NCI-H748 (cell line): Measurements from ENCODE around the gene PODXL2.
"Not testable (repeated sequence)": the region's sequence is repeated elsewhere in the genome, so short reads cannot be mapped to it uniquely, and the experiment has no call there.

Source experiments
- DNase-seq: peaks from one replicate; lab custom pipeline; 2025; ENCODE audit not compliant: unreplicated experiment; lab: John Stamatoyannopoulos, UW

The PODXL2 gene

DNA sequence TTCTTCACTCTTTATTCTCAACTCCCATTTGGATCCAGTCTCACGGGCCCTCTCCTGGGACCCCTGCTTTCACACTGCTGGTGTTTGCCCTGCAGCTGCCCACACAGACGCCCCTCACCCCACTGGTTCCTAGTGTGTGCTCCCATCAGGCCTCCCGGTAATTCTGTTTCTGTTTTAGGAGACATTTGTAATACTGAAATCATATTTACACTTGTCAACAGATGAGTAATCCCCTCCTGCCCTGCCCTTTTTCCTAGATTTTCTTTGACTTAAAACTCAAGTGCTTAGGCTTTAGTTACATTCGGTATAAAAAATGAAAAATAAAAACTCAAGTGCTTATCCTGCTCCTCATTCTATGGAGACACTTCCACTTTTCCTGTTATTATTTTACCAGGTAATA lies 25.4 kb downstream of the PODXL2 start:
- no peak for DNase-seq

DNA sequence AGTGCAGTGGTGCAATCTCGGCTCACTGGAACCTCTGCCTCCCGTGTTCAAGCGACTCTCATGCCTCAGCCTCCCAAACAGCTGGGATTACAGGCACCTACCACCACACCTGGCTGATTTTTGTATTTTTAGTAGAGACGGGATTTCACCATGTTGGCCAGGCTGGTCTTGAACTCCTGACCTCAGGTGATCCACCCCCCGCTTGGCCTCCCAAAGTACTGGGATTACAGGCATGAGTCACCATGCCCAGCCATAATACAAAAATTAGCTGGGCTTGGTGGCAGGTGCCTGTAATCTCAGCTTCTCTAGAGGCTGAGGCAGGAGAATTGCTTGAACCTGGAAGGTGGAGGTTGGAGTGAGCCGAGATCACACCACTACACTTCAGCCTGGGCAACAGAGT lies 26.0 kb downstream of the PODXL2 start:
- DNase-seq, result not testable (repeated sequence)

DNA sequence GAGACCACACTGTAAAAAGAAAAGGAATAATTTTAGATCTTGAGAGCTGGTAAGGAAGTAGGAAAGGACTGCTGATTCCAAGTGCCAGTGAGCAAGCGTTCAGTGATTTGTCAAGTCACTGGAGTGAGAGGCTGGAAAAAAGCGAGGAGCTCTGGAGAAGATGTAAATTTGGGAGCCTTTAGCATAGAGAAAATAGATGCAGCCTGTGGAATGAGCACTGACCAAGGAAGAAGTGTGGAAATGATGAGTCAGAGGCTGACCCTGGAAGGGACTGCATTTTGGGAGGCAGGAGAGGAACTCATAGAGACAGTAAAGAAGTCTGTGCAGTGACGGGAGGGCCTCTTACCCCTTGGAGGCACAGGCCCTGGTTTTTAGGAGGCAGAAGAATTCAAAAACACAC lies 26.7 kb downstream of the PODXL2 start:
- DNase-seq, result no peak

DNA sequence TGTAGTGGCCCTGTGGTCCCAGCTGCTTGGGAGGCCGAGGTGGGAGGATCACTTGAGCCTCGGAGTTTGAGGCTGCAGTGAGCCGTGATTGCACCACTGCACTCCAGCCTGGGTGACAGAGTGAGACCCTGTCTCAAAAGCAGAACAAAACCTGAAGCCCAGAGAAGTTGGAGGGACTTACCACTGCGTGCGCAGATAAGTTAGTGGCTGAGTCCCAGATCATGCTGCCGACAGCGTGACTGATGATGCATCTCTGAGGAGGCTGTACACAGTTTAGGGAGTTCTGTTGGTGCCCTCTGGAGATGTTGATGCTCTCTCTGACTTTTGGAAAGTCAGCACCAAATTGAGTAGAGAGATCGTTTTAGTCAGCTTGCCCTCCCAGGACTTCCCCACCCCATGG lies 27.9 kb downstream of the PODXL2 start:
- DNase-seq, result no peak

DNA sequence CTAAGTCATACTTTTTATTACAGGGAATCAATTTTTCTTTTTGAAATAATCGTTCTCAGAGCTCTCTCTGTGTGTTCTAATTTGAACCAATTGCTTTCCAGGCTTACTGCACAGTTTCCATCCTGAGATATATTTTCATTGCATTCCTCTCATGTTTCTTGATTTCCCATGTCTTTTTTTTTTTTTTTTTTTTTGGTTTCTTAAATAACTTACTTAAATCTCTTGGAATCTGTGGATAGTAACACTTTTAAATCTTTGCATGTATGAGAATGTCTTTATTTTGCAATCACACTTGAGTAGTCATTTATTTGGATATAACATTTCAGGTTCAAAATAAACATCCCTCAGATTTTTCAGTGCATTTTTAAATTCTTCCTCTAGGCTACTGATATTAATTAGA lies 29.2 kb downstream of the PODXL2 start:
- no peak for DNase-seq

DNA sequence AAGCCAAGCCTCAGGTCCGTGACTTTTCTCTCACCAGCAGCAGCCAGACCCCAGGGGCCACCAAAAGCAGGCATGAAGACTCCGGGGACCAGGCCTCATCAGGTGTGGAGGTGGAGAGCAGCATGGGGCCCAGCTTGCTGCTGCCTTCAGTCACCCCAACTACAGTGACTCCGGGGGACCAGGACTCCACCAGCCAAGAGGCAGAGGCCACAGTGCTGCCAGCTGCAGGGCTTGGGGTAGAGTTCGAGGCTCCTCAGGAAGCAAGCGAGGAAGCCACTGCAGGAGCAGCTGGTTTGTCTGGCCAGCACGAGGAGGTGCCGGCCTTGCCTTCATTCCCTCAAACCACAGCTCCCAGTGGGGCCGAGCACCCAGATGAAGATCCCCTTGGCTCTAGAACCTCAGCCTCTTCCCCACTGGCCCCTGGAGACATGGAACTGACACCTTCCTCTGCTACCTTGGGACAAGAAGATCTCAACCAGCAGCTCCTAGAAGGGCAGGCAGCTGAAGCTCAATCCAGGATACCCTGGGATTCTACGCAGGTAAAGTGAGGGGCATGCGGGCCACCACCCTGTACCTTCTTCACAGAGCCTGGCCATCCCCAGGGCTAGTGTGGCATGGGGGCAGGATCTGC lies 31.8 kb downstream of the PODXL2 start:
- DNase-seq, result no peak

DNA sequence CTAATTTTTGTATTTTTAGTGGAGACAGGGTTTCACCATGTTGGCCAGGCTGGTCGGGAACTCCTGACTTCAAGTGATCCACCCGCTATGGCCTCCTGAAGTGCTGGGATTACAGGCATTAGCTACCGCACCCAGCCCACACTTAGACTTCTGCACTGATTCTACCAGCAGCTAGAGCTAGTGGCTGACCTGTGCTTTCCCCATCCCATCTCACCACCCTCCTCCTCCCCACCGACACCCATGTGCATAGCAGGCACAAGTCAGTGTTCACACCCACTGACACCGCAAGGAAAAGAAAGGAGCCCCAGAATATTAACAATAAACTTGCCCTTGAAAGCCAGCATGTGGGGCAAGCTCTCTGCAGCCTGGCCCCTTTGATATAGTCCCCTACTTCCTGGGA lies 32.6 kb downstream of the PODXL2 start:
- DNase-seq, result no peak

DNA sequence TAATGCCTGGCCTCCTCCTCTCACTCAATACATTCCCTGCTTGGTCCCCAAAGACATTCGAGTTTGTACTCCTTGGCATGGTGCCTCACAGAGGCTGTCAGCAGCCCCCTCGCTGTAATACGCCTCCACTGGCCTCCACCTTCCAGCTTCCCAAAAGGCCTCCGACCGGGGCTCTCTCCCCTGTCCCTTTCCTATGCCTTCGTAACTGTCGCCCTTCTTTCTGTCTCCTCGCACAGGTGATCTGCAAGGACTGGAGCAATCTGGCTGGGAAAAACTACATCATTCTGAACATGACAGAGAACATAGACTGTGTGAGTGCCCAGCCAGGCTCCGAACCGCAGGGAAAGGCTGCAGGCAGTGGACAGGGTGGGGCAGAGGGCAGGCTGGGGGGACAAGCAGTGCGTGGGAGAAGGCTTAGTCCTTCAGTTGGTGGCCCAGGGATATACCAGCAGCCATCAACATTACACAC lies 33.0 kb downstream of the PODXL2 start:
- no peak for DNase-seq

DNA sequence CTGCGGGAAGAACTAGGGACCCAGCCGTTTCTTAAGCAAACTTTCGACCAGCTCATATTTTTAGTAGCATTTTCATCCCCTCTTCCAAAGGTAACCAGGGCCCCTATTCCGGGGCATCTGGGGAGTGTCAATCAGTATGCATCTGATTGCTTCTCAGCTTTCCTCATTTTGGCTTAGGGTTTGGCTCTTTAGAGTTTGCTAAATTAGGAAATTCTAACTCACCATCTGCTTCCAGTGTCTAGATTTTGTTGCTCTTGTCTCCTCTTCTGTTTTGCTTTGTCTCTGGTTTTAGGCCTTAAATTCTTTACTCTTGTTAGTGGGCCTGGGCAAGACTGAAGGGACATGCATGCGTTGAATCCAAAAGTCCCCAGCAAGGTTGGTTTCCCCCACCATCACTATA lies 34.2 kb downstream of the PODXL2 start:
- DNase-seq, result no peak

DNA sequence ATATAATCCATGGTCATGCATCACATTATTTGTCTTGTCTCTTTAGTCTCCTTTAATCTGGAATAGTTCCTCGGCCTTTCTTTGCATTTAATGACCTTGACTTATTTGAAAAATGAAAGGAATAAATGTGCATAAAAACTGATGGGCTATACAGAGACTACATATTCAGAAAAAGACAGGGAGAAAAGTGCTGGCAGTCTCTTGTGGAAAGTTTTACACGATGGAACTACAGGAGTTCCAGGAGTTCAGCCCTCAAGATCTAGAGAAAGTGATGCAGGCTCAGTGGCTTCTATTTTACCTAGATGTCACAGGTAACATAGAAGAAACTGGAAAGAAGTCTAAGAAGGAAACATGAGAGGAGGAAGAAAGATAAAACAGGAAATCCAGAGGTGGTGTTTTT lies 36.2 kb downstream of the PODXL2 start:
- no peak for DNase-seq

DNA sequence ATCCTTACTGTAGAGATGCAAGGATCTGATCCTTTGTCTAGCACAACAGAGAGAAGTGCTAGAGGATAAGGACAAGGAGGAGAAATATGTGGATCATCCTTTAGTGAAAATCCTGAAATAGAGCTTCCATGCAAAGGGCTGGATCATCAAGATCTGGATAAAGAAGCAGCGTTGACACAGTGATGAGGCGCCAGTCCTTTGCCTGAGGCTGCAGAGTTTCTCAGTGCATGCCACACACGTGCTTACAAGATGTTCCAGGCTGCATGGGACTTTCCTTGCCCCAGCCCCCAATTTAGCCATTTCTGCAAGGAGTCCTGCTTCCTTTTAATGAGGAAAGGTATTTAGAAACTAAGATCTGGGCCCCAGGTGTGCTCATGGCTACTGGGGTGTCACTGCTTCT lies 36.6 kb downstream of the PODXL2 start:
- no peak for DNase-seq

DNA sequence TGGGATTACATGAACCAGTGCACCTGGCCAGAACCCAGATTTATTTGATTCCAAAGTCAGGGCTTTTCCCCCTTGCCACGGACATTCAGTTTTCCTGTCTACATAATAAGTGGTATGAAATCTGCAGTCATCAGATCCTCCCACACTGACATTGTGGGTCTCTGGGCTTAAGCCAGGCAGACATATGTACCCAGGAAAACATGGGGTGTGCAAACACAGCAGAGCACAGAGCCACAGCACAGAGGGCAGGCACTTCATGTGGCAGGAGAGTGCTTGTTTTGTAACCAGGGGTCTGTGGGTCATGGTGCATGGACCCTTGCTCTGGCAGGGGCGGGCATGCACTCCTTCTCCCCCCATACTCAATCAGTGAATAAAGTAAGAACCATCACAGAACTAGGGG lies 37.7 kb downstream of the PODXL2 start:
- no peak for DNase-seq

DNA sequence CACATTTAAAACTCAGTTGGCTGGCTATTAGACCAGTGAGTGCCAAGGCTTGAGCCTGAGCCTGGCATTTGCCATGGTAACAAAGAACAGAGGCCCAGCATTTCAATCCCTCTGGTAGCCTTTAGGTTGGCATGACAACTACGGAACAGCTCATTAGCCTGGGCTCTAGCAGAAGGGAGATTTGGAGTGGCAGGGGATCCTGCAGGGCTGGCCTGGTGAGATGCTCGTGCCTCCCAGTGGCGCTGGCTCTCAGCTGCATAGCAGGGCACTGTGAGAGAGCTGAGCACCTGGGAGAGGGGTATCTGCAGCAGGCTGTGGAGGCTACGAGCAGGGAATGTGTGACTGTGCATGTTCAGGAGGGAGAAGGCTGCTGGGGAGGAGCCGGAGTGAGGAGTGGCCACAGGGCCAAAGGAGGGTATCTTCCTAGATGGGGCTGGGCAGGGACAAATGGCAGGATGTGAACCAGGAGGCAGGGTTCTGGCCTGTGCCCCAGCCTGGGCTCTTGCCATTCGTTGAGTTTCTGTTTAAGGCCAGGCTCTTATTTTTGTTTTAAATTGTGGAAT lies 38.2 kb downstream of the PODXL2 start:
- DNase-seq, result no peak

DNA sequence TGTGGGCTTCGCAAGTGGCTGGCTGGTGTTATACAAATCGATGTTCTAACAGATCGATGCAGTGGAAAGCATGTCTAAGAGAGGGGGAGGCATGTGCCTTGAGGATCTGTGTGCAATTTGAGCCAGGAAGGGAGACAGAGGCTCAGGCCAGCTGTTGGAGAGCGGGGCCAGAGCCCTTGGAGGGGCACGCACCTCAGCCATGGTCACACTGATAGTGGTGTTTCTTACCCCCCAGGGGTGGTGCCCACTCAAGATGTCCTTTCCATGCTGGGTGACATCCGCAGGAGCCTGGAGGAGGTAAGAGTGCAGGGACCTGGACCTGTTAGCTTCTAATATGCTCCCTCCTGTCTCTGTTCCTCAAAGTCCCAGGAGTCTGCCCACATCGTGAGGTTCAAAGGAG lies 39.9 kb downstream of the PODXL2 start:
- DNase-seq, result no peak

DNA sequence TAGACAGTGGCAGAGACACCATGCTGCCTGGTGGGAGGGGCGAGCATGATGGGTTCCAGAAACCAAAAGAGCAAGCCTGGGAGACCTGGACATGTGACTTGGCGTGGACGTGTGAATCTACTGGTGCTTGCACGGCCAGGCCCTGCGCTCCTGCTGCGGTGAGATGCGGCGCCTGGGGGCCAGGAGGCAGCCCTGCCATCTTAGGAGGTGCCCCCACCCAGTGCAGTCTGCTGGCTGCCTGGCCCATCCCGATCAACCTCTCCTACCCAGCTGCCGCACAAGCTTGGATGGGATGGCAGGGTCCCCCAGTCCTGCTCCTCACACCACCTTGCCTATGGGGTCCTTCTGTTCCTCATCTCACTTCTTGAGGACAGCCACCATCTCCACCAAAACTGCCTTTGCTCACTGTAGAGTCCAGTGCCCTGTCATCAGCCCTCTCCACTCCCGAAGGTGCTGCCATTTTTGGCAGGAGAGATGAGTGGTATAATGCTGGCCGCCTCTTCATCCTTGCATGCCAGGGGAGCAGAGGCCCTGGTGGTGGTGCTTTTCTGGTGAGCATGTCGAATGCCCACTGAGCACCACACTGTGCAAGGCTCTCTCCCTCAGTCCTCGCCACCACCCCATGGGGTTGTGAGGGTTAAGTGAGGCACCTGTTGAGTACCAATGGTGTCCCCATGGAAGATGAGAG lies 40.7 kb downstream of the PODXL2 start:
- DNase-seq, result no peak

DNA sequence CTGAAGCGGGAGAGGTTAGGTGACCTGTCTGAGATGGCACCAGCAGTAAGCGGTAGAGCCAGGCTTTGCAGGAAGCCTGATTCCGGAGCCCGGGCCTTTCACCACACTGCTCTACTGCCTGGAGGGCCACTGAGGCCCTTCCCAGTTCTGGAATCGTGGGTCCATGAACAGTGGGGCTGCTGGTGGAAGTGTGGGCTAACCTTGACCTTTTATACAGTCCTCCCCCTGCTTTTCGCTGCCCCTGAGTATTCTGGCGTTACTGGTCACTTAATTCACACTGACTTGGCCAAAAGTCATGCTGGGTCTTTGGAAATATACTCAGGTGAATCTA lies 41.2 kb downstream of the PODXL2 start:
- DNase-seq, result no peak

DNA sequence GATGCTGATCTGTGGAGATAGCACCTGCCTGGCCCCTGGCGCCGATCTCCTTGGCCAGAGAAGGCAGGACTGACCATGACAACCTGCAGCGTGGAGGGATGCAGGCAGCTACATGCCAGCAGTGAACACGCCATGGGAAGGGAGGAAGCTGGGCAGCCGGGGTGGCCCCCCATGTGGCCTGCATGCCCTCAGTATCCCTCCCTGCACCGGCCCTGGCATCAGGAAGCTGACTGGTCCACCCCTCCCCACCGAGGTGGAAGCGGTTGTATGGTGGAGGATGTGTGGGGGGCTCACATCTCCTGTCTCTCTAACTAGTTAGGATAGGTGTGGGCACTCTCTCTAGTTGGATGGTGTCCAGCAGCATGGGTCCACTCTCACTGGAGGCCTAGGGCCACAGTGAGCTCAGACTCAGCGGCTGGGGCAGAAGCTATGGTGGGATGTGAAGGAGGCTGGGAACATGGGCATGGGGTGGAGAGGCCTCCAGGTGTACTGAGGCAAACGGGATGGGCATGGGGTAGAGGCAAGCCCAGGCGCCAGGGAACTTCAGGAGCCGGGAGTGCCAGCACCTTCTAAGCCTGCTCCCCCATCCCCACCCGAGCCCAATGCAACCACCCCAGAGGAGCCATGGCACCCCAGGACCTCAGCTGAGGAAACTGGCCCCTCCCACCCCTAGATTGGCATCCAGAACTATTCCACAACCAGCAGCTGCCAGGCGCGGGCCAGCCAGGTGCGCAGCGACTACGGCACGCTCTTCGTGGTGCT lies 42.0 kb downstream of the PODXL2 start:
- no peak for DNase-seq

DNA sequence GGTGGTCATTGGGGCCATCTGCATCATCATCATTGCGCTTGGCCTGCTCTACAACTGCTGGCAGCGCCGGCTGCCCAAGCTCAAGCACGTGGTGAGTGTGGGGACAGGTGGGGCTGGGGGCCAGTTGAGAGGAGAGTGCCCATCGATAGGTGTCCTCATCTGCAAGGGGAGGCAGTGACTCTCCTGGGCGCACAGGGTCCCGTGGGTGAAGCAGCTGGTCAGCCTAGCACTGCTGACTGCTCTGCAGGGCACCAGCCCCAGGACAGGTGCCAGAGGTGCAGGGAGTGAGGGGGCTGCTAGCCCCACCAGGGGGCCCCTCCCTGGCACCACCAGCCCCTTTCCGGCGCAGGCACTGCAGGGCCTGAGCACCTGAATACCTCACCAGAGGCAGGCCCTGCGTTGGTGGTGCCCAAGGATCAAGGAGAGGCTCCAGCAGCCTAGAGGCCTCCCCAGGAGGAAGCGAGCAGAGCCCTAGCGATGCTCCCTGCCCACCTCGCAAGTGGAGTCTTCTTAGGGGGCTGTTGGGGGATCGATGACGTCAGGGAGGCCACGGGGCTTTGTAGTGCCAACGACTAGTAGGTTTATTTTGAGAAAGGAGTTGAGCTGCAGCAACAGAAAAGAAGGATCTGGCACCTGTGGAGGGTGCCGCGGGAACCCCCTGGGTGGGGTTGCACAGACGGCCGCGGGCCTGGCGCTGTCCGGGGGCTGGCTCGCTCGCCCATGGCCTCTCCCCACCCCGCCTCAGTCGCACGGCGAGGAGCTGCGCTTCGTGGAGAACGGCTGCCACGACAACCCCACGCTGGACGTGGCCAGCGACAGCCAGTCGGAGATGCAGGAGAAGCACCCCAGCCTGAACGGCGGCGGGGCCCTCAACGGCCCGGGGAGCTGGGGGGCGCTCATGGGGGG lies 42.8 kb downstream of the PODXL2 start:
- peak; percentile 26 for DNase-seq

DNA sequence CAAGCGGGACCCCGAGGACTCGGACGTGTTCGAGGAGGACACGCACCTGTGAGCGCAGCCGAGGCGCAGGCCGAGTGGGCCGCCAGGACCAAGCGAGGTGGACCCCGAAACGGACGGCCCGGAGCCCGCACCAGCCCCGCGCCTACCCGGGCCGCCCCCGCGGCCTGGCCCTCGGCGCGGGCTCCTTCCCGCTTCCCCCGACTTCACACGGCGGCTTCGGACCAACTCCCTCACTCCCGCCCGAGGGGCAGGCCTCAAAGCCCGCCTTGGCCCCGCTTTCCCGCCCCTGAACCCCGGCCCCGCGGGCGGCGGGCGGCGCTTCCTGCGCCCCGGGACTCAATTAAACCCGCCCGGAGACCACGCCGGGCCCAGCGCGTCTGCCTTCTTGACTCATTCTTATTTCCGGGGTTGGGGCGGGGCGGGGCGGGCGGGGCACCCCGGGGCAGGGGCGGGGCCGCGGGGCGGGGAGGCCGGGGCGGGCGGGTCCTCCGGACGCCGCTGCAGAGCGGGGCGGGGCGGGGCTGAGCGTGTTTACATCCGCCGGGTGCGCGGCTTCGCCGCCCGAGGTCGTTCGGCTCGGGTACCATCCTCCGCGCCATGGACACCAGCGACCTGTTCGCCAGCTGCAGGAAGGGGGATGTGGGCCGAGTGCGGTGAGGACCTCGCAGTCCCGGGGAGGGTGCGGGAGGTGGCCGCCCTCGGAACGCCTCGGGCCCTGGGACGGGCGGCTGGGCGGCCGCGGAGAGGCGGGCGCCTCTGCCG lies 43.6 kb downstream of the PODXL2 start, which contains the start of gene ABTB1:
Gene ABTB1 (plus strand): TSS at position 524 of the 762 bp plus-strand sequence. CDS start 74 bp downstream, at position 598.
- DNase-seq, result peak; percentile 76
